Naive B cell (primary cell): ENCODE results near the gene ANKRD22. TPM values are rescaled to one million over a fixed set of nuclear protein-coding genes. Genes with fewer than 3 reads are reported as not detected.

ENCODE experiments used
- ATAC-seq, 2 donors: fragments of 150-1000 bp; cut with Tn5 transposase; 2 replicates each; pipeline ENCODE4 v1.10.0; 2021; ENCODE audit warnings: low read depth in 2 of 2, mild to moderate bottlenecking in 2 of 2, moderate library complexity in 2 of 2
- DNase-seq: peaks from one replicate; pipeline ENCODE4 v3.0.0; 2022
- H3K27ac Mint-ChIP-seq, 6 donors: one replicate each; pipeline ENCODE4 v1.8.0; 2020 to 2022; ENCODE audit warnings: mild to moderate bottlenecking in 6 of 6, mixed read lengths in 6 of 6, moderate library complexity in 5 of 6, inconsistent platforms in 2 of 6
- H3K27me3 Mint-ChIP-seq, 3 donors: one replicate each; pipeline ENCODE4 v1.8.0; 2021 to 2022; ENCODE audit warnings: mixed read lengths in 3 of 3, mild to moderate bottlenecking in 1 of 3
- H3K36me3 Mint-ChIP-seq, 2 donors: one replicate each; pipeline ENCODE4 v1.8.0; 2020 to 2022; ENCODE audit warnings: mixed read lengths in 2 of 2, inconsistent platforms in 1 of 2, mild to moderate bottlenecking in 1 of 2
- H3K4me1 Mint-ChIP-seq, 3 donors: one replicate each; pipeline ENCODE4 v1.8.0; 2020 to 2022; ENCODE audit warnings: mixed read lengths in 3 of 3, inconsistent platforms in 1 of 3, mild to moderate bottlenecking in 1 of 3, moderate library complexity in 1 of 3
- H3K4me3 Mint-ChIP-seq, 8 donors: one replicate each; pipeline ENCODE4 v1.8.0; 2020 to 2022; ENCODE audit warnings: mild to moderate bottlenecking in 8 of 8, mixed read lengths in 8 of 8, moderate library complexity in 8 of 8, inconsistent platforms in 2 of 8
- H3K9me3 Mint-ChIP-seq, 7 donors: one replicate each; pipeline ENCODE4 v1.8.0; 2020 to 2022; ENCODE audit warnings: mixed read lengths in 7 of 7, mild to moderate bottlenecking in 5 of 7, inconsistent platforms in 2 of 7, moderate library complexity in 1 of 7
- polyA plus RNA-seq, 6 donors: library from polyadenylated mRNA; unstranded; fragments of 300-500 nt; fragmentation: Illumina TruSeq; gene quantifications; one replicate each; pipeline ENCODE4 v1.2.3, GENCODE V29; 2021; ENCODE audit warnings: low read depth in 6 of 6

The ANKRD22 gene
- not detected for polyA plus RNA-seq

DNA sequence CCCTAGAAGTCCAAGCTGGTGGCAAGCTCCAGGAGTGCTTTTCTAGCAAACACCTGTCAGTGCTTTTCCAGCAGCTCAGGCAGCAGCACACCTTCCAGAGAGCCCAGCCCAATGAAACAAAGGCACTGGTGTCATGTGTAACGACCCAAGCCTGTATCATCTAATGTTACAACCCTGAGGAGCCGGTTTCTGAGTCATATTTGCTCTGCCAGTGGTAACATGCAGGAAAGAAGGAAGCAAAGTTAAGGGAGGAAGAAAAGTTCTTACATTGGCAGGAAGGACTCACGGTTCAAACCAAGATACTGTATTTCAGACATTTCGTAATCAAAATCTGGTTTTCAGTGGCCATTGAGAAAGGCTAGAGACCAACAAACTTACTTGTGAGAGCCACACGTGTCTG is at the start of gene ANKRD22:
TSS of gene ANKRD22 (minus strand) at position 139 of the 400 bp plus-strand sequence. CDS start 237 bp downstream, outside the sequence.
- DNase-seq: no peak
- H3K27me3 Mint-ChIP-seq: peaks cover 0 to 4% (median 3%) of the 10 kb centered on the region in 3 donors
- H3K4me3 Mint-ChIP-seq: no peak within 1 kb of the TSS
- peak within 1 kb of the TSS in 1 of 6 donors; percentile 4 for H3K27ac Mint-ChIP-seq
- no peaks in the 10 kb centered on the region for H3K9me3 Mint-ChIP-seq
- H3K36me3 Mint-ChIP-seq: no peaks in the 10 kb centered on the region
- no peak for ATAC-seq
- H3K4me1 Mint-ChIP-seq: no peaks in the 10 kb centered on the region

DNA sequence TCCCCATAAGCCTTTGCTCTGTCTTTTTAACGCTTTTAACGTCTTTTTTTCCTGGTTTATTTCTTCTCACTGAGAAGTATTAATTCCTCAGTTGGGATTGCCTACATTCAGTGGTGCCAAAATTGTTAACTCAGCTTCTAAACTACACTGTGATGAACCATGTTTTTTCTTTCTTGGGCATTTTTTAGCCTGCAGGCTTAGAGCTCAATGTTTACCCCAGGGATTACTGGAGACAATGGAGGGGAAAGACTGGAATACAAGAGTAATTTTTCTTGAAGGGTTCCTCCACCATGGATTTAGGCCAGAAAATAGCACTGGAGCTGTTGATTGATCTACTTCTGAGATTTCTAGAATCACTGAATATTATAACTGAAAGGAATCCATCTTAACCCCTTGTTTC is 48.2 kb upstream of the ANKRD22 start:
- H3K27me3 Mint-ChIP-seq: no peaks in the 10 kb centered on the region
- no peaks in the 10 kb centered on the region for H3K9me3 Mint-ChIP-seq
- H3K4me1 Mint-ChIP-seq: peaks cover 29 to 52% (median 45%) of the 10 kb centered on the region in 3 donors
- peak overlapping the region in 1 of 8 donors; percentile 16 for H3K4me3 Mint-ChIP-seq
- no peak for DNase-seq
- no peak for ATAC-seq
- H3K36me3 Mint-ChIP-seq: no peaks in the 10 kb centered on the region
- H3K27ac Mint-ChIP-seq: peak overlapping the region in 3 of 6 donors; percentile 42 to 71 (median 48)

DNA sequence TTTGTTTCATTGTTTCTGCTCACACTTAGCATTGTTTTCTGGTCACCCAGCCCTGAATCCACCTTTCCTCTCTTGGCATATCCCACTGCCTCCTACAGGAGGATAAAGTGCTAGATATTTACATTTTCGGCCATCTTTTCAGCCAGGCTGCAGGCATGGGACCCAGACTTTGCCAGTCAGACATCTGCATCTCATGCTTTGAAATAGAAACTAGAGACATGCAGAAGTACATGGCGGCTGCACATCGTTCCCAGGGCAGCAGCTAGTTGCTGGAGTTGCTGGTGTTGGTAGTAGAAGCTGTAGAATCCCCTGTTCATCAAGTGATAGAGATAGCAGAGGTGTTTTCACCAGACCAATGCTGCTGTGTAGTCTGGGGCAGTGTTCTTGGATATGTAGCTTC is 47.1 kb upstream of the ANKRD22 start:
- Mint-ChIP-seq H3K27me3 (no peaks in the 10 kb centered on the region), H3K36me3 (no peaks in the 10 kb centered on the region), H3K27ac (peak overlapping the region in 1 of 6 donors; percentile 3), H3K9me3 (no peaks in the 10 kb centered on the region), H3K4me3 (peak overlapping the region in 2 of 8 donors; percentile 16 to 50), H3K4me1 (peaks cover 29 to 52% (median 45%) of the 10 kb centered on the region in 3 donors)
- DNase-seq: no peak
- no peak for ATAC-seq

DNA sequence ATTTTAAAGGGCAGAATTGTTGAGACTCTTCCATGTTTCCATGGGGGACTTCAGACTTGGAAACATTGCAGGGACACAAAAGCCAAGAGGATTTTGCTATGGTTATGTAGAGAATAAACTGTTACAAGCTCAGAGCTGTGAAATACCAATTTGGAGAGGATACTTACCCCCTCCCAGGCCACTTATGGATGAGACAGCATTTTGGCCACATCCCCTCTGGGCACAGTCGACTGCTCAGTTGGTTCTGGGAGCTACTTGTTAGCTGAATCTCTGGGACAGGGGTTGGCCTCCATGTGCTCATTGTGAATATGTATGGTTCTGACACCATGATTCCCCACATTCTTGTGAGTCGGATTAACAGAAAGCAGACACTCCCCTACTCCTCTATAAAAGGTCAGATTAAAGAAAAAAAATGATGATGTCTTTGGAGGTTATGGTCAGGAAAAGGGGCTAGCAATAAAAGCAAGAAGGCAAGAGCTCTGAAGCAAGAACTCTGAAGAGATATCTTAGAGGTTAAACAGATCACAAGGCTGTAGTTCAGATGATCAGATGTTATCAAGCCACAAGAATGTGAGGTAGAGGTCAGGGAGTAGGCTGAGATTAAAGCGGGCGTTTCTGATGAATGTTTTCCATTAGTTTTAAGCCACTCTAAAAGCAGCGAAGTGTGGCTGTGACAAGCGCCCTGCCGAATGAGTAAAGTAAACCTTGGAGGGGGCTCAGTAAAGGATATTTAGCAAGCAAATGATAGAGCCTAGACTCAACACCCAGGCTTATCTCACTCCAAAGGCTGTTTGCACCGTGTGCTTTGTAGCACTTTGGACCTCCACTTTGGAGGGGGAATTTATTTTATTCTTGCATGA is 45.6 kb upstream of the ANKRD22 start:
- H3K27me3 Mint-ChIP-seq: no peaks in the 10 kb centered on the region
- ATAC-seq (no peak), DNase-seq (no peak)
- peaks cover 29 to 50% (median 44%) of the 10 kb centered on the region in 3 donors for H3K4me1 Mint-ChIP-seq
- H3K9me3 Mint-ChIP-seq: no peaks in the 10 kb centered on the region
- H3K36me3 Mint-ChIP-seq: no peaks in the 10 kb centered on the region
- peak overlapping the region in 1 of 8 donors; percentile 45 for H3K4me3 Mint-ChIP-seq
- H3K27ac Mint-ChIP-seq: peak overlapping the region in 4 of 6 donors; percentile 5 to 28 (median 17)

DNA sequence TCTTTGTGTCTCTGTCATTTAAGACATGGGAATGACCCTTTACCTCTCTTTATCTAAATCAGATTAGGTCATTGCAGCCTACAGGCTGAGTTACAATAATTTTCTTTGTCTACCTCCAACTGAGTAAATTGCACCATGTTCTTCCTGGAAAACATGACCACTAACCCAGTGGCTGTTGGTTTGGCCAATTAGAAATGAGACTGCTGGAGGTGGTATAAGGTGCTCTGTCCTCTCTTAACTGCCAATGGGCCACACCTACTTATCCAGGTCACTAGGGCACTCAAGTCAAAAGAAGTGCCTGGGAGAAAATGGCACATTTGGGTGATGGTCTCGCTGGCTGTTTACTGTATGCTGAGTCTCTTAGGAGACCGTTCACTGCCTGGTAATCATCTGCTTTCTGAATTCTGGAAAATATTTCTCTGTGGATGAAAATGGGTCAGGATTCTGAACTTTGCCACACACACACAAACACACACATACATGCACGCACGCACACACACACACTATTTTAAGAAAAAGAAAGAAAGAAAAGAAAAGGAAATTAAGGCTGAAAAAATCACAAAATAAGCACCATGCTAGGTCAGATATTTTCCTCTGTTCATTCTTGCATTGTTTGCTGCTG is 44.8 kb upstream of the ANKRD22 start:
- Mint-ChIP-seq H3K4me3 (peak overlapping the region in 2 of 8 donors; percentile 42 to 45), H3K4me1 (peaks cover 24 to 45% (median 36%) of the 10 kb centered on the region in 3 donors), H3K9me3 (no peaks in the 10 kb centered on the region), H3K36me3 (no peaks in the 10 kb centered on the region), H3K27me3 (no peaks in the 10 kb centered on the region), H3K27ac (peak overlapping the region in 2 of 6 donors; percentile 16 to 28)
- DNase-seq (no peak), ATAC-seq (no peak)

DNA sequence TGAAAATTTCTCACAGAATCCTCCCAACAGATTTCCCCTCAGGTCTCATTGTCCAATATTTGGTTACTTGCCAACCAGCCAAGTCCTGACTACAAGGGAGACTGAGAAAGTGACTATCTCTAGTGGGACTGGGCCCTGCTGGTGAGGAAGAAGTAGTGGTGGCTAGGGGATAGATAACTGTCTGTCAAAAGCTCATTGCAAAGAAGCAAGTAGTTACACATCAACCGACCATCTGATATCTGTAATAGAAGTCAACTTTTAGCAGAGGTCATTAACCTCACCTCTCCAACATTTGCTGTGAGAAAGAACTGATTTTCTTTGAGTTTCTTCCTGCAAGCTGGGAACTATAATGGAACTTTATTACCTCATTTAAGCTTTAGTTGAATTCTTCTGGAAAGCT is 43.6 kb upstream of the ANKRD22 start:
- Mint-ChIP-seq H3K4me3 (peak overlapping the region in 1 of 8 donors; percentile 53), H3K4me1 (peaks cover 15 to 33% (median 28%) of the 10 kb centered on the region in 3 donors), H3K27ac (no peak overlapping the region), H3K27me3 (no peaks in the 10 kb centered on the region), H3K9me3 (no peaks in the 10 kb centered on the region), H3K36me3 (no peaks in the 10 kb centered on the region)
- ATAC-seq (no peak), DNase-seq (no peak)

DNA sequence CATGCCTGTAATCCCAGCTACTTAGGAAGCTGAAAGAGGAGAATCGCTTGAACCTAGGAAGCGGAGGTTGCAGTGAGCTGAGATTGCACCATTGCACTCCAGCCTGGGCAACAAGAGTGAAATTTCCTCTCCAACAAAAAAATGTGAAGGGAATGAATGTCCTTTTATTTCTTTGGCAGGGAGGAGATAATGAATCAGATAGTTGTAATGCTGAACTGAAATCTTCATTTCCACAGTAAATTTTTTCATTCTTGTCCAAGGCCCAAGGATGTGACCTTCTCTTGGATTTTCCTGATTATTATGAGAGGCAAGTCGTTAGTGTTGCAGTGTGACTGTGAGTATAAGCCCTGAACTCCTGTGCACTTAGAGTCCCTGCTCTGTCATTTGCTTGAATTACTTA is 42.0 kb upstream of the ANKRD22 start:
- Mint-ChIP-seq H3K27me3 (no peaks in the 10 kb centered on the region), H3K27ac (peak overlapping the region in 1 of 6 donors; percentile 43), H3K4me1 (peaks cover 17 to 27% (median 26%) of the 10 kb centered on the region in 3 donors), H3K9me3 (no peaks in the 10 kb centered on the region), H3K36me3 (no peaks in the 10 kb centered on the region), H3K4me3 (no peak overlapping the region)
- DNase-seq: no peak
- no peak for ATAC-seq

DNA sequence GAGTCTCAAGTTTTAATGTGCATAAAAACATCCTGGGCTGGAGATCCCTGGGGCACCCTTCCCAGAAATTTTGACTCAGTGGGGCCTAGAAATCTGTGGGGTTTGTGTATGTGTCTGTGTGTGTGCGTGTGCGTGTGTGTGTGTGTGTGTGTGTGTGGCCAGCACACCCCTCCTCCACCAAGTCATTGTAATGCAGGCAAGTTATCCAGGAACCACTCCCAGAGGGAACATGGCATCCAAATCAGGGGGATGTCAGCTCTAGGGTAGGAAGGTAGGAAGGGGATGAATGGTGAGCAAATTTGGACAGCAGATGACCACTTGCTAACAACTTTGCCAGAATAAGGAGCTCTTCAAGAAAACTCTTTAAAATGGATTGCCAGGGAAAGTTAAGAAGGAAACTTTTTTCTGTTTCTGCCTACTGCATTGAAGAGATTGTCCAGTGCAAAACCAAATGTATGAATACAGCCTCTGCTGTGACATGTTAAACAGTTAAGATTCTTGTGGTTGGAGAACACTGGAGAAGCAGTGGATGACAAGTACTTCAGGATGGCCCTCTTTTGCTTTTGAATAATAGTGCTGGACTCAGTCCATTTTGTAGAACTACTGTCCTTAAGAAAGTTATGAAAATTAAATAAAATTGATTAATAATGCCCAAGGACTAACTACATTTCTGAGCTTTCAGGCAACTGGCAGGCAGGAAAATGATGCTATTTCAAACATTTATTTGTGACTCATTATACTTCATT is 40.8 kb upstream of the ANKRD22 start:
- Mint-ChIP-seq H3K9me3 (no peaks in the 10 kb centered on the region), H3K27ac (no peak overlapping the region), H3K27me3 (no peaks in the 10 kb centered on the region), H3K36me3 (no peaks in the 10 kb centered on the region), H3K4me3 (no peak overlapping the region), H3K4me1 (peaks cover 22 to 25% (median 24%) of the 10 kb centered on the region in 3 donors)
- DNase-seq: no peak
- ATAC-seq: no peak

- H3K4me3 Mint-ChIP-seq: no peak overlapping the region
- no peak for DNase-seq
- no peak overlapping the region for H3K27ac Mint-ChIP-seq
- peaks cover 18 to 19% (median 18%) of the 10 kb centered on the region in 3 donors for H3K4me1 Mint-ChIP-seq
- H3K36me3 Mint-ChIP-seq: no peaks in the 10 kb centered on the region
- no peaks in the 10 kb centered on the region for H3K9me3 Mint-ChIP-seq
- ATAC-seq: no peak
- no peaks in the 10 kb centered on the region for H3K27me3 Mint-ChIP-seq
Measured at GRCh38 chr10:88890681-88891381, 39.2 kb upstream of the ANKRD22 start.

GRCh38 chr10:88889559-88890337 is 38.1 kb upstream of the ANKRD22 start:
- H3K27ac Mint-ChIP-seq: peak overlapping the region in 3 of 6 donors; percentile 32 to 48 (median 40)
- no peak overlapping the region for H3K4me3 Mint-ChIP-seq
- H3K27me3 Mint-ChIP-seq: no peaks in the 10 kb centered on the region
- peaks cover 18 to 19% (median 18%) of the 10 kb centered on the region in 3 donors for H3K4me1 Mint-ChIP-seq
- no peaks in the 10 kb centered on the region for H3K9me3 Mint-ChIP-seq
- DNase-seq (no peak), ATAC-seq (peak in 1 of 2 donors; percentile 58)
- no peaks in the 10 kb centered on the region for H3K36me3 Mint-ChIP-seq

DNA sequence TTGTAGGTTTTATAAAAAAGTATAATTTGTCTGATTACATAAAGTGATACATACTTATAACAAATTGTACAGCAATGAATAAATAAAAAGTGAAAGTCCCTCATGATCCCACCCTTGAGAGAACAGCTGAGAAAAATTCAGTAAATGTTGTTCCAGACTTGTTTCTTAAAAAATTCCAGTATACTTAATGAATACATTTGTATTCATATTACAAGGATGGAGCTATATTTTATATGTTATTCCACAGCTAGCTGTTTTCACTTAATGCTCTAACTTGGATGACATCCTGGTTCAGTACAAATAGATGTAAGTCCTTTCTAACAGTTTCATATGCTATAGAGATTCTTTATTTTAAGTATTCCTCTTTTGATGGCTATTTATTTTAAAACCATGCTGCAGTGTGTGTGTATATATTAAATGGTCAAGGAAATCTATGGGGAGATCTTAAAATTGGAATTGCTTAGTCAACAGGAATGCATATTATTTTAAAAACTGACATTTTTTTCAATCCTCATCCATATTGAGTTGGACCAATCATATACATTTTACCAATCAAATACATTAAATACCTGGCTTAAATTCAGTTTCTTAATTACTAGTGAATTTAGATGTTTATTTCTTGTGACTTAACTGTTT is 37.3 kb upstream of the ANKRD22 start:
- Mint-ChIP-seq H3K4me3 (no peak overlapping the region), H3K36me3 (no peaks in the 10 kb centered on the region), H3K4me1 (peaks cover 18 to 19% (median 18%) of the 10 kb centered on the region in 3 donors), H3K9me3 (no peaks in the 10 kb centered on the region), H3K27ac (no peak overlapping the region), H3K27me3 (no peaks in the 10 kb centered on the region)
- no peak for DNase-seq
- ATAC-seq: no peak

GRCh38 chr10:88886557-88886956 is 34.9 kb upstream of the ANKRD22 start:
- H3K27me3 Mint-ChIP-seq: no peaks in the 10 kb centered on the region
- DNase-seq (no peak), ATAC-seq (peak; percentile 53 to 78)
- H3K27ac Mint-ChIP-seq: no peak overlapping the region
- H3K4me1 Mint-ChIP-seq: peaks cover 18 to 29% (median 26%) of the 10 kb centered on the region in 3 donors
- H3K9me3 Mint-ChIP-seq: no peaks in the 10 kb centered on the region
- no peaks in the 10 kb centered on the region for H3K36me3 Mint-ChIP-seq
- H3K4me3 Mint-ChIP-seq: peak overlapping the region in 1 of 8 donors; percentile 22
